LNCaP clone FGC (cell line): ENCODE data around the gene PARVG.

Source experiments
- DNase-seq: peaks from one replicate; pipeline ENCODE4 v3.0.0-alpha.2; 2011; ENCODE audit warnings: low read depth
- H3K4me3 ChIP-seq: 2 replicates; pipeline ENCODE4 v1.5.1; 2011; ENCODE audit warnings: mild to moderate bottlenecking, low read depth, low read length, control low read depth
- TF ChIP-seq, protein P1 (sequence below): IDR thresholded peaks from 2 replicates; pipeline ENCODE4 v1.5.1; 2012; ENCODE audit warnings: mild to moderate bottlenecking; ENCODE audit not compliant: control insufficient read depth, insufficient read depth; ENCODE audit errors: extremely low read depth

The PARVG gene

DNA sequence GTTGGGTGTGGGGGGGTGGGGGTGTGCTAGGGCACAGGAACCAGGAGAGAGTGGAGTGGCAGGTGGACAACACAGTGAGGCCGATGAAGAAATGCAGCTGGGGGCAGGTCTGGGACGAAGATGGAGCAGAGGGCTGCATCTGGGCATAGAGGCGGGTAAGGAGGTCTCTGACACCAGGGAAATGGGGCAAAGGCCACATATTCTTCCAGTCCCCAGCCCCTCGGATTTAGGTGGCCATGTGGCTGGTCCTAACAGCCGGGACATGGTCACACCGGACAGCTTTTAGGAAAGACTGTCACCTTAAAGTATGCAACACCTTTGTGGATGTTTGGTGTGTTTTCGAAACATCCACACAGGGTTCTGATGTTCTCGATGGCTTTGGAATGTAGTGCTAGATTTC is 5.0 kb upstream of the PARVG start:
- no peak for DNase-seq
- TF ChIP-seq, protein P1, sequence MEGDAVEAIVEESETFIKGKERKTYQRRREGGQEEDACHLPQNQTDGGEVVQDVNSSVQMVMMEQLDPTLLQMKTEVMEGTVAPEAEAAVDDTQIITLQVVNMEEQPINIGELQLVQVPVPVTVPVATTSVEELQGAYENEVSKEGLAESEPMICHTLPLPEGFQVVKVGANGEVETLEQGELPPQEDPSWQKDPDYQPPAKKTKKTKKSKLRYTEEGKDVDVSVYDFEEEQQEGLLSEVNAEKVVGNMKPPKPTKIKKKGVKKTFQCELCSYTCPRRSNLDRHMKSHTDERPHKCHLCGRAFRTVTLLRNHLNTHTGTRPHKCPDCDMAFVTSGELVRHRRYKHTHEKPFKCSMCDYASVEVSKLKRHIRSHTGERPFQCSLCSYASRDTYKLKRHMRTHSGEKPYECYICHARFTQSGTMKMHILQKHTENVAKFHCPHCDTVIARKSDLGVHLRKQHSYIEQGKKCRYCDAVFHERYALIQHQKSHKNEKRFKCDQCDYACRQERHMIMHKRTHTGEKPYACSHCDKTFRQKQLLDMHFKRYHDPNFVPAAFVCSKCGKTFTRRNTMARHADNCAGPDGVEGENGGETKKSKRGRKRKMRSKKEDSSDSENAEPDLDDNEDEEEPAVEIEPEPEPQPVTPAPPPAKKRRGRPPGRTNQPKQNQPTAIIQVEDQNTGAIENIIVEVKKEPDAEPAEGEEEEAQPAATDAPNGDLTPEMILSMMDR = no peak
- H3K4me3 ChIP-seq = no peak overlapping the region

DNA sequence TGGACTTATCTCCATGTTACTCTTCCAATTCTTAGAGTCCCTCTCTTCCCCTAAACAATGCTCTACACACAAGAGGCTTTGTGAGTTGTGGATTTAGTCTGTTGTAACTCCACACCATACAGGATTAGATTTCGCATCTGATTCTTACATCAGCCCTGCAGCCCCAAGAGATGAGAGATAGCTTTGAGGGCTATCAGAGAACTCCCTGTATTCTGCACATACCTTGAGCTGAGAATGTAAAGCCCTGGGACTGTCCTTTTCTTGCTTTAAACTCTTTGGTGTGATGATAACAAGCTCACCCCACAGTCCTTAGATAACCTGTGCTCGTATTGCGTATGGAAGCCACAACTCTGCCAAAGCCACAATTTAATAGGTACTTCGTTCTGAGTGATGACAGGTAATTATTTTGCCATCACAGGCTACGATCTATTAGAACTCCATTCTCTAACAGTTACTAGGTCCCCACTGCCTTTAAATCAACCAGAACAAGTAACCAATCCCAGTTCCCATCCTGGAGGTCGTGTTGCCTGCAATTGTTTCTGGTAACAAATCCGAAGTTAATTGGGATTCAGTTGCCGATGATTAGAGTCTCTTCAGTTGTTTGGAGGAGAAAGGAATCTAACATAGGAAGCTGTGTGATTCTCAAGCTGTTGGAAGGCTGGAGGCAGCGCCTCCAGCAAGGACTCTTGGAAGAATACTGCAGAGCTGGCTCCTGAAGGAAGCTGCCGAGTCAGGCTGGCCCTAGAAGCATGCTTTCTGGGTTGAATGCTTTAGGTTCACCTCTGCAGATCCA is 1.3 kb upstream of the PARVG start:
- TF ChIP-seq, protein P1 = no peak
- DNase-seq = peak; percentile 21
- no peak overlapping the region for H3K4me3 ChIP-seq

DNA sequence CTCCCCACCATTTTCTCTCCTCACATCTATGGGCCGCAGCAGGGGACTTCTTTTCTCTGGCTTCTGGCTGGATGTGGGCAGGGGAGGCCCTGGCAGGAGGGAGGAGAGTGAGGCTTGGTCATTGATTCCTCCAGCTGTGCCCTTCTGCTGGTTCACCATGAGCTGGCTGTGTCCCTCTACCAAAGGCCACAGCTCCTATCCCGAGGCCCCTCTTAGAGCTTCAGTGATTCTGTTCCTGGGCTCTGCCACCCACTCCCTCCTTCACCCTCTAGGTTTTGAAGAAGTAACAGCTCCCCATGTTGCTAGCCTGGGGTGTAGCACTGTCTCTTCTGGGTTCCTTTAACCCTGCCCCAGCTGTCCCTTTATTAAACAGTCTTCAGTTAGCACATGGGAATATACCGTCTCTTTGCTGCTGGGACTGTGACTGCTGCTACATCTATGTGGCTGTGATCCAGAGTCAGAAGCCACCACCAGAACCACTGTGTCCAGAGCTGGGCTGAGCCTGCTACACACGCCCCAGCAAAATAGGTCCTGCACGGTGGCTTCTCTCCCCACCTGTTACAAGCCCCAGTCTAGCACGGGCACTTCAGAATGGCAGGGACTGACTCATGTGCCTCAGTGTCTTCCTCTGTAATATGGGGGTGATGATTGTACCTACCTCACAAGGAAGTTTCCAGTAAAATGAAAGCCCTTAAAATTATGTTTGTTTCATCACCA is 578 bp upstream of the PARVG start:
- TF ChIP-seq, protein P1 = no peak
- DNase-seq = no peak
- no peak overlapping the region for H3K4me3 ChIP-seq

DNA sequence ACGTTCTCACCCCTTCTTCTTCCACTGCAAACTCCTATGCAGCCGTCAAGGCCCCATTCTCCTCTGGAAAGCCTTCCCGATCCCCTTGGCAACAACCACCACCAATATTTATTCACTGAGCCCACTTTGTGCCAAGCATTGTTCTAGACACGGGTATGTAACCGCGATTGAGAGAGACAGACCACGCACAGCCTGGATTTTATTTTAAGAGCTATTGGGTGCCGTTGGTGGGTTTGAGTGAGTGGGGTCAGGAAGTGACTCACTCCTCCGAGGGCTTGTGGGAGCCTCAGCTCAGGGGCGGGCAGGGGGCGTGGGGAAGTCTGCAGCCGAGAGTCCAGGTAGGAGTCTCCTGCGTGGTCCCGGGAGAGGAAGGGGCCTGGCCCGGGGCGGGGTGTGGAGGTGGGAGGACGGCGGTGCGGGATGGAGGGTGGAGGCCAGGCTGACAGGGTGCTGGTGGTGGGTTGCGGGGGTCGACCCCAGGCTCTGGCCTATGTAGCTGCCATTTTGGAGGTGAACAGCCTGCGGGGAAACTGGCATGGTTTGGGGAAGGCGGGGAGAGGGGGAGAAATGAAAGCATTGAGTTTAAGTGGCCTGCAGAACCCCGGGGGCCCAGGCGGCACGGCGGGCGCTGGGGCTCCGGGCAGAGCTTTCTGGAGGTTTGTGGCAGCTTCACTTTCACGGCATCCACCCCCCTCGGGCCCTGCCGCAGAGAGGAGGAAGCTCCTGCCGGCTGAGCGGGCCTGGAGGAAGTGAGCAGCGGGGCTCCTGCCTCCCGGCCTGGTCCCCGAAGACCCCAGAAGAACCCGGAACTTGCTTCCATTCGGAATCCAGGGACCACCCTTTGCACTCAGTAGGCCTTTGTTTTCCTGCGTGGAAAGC is 547 bp downstream of the PARVG start:
- TF ChIP-seq, protein P1 = no peak
- H3K4me3 ChIP-seq = no peak overlapping the region
- no peak for DNase-seq

DNA sequence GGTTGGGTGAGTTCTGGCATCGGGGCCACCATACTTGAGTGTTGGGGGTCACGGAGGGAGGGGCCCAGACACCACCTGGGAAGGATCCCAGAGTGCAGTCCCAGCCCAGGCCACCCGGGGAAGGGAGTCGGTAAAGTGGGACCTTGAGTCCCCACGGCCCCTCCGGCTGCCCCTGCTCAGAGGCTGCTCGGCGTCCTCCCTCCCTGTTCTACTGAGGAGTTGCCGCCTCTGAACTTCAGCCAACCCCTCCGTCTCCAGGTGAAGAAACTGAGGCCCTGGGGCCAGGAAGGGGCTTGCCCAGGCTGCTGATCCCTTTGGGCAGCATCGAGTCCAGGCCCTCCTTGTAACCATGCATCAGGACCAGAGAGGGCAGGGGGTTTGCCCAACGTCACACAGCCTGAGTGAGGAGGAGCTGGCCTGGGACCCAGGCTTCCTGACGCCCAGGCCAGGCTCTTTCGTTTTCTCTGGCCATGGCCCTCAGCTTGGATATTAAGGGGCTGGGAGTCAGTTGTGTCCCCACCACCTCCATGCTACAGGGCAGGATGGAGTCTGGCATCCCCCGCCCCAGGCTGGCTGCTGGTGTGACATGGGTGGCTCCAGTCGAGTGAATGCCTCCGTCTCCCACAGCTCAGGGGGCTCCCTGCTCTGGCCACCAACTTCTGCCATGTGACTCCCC is 1.3 kb downstream of the PARVG start:
- H3K4me3 ChIP-seq = no peak overlapping the region
- TF ChIP-seq, protein P1 = no peak
- DNase-seq = no peak

DNA sequence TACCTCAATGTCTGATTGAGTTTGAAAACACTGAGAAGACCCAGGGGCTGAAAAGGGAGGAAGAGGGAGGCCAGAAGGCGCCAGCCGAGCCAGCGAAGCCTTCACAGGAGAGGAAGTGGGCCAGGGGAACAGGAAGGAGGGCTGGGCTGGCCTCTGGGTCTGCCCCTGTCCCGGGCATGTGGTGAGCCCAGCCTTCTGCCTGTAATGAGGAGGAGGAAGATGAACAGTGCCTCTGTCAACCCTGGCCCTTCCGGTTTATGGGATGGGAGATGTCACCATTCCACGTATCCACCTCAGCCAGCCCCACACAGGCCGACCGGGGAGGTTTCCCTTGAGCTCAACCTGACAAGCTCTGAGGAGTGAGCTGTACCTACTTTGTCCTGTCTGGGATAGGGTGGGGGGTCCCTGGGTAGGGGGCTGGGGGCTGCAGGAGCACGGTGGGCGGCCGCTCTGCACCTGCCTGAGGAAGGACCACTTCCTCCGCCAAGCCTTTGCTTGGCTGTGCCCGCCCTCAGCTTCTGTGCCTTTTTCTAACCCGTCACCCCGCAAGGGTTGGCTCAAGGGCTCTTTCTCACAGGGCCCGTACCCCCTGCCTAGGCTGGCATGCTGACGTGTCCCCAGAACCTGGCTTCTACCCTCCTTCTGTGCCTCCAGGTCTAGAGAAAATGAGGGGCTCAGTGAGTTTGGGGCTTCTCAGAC is 2.0 kb downstream of the PARVG start:
- DNase-seq = no peak

More for the DNA sequence above, 2.0 kb downstream of the PARVG start:
- TF ChIP-seq, protein P1 = no peak
- no peak overlapping the region for H3K4me3 ChIP-seq
